Kasumi-1 (cell line): ENCODE results near the gene SLC4A1.

Source experiments
- DNase-seq, 2 experiments: peaks; one replicate each; lab custom pipeline; 2025; lab: John Stamatoyannopoulos, UW

SLC4A1 gene

DNA sequence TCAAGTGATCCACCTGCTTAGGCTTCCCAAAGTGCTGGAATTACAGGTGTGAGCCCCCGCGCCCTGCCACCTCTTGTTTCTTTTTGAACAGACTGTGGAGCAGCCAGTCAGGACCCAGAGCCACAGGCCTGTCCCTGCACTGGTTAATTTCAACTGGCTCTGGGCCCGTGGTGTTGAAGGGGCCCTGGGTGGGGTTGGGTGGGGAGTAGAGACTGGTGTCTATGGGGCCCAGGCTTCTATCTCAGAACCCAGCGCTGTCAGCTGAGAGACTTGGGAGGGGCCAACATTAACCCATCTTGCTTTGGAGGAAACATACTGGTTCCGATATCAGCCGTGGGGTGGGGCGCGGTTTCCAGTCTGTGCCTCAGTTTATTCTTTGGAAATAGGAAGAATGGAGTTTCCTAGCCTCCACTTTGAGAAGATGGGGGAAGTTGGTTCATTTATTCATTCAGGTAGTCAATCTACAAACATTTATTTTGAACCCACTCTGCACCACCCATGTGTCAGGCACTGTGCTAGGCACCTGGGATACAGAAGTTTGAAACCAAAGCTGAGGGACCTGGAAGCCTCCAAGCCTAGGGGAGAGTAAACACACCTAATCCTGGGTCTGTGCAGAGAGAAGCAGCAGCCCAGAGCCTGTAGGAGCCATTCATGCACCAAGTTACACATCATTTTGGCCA lies 15.5 kb upstream of the SLC4A1 start:
- no peak for DNase-seq

DNA sequence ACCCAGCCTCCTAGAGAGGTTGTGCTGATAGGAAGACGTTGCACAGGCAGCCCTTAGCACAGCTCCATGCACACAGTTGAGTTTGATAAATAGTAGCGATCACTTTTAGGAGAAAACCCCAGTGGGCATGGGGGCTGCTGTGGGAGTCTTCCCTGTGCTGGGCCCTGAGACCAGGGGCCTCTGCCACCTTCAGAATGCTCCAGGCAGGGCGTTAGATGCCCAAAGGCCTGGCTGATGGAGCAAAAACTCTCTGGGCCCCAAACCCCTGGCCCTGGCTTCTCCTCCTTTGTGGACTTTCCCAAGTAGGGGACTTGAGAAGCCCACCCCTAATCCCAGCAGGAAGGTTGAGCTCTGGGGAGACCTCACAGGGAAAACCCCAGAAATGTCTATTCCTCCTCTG lies 14.3 kb upstream of the SLC4A1 start:
- no peak for DNase-seq

DNA sequence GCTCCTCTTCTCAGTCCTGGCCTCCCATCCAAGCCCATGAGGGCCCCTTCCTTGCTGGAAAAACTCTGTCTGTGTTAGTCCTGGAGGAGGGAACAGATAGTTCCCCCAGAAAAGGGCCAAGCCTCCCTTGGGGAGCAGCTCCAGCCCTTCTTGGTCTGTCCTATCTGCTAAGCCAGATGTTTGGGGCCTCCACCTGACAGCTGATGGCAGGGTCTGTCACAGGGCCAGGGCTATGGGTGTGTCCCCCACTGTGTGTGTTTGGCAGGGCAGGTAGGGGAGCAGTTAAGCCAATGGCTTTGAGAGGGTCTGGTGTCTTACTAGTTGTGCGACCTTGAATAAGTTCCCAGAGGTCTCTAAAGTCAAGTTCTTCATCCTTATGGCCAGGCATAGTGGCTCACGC lies 13.6 kb upstream of the SLC4A1 start:
- DNase-seq = no peak

DNA sequence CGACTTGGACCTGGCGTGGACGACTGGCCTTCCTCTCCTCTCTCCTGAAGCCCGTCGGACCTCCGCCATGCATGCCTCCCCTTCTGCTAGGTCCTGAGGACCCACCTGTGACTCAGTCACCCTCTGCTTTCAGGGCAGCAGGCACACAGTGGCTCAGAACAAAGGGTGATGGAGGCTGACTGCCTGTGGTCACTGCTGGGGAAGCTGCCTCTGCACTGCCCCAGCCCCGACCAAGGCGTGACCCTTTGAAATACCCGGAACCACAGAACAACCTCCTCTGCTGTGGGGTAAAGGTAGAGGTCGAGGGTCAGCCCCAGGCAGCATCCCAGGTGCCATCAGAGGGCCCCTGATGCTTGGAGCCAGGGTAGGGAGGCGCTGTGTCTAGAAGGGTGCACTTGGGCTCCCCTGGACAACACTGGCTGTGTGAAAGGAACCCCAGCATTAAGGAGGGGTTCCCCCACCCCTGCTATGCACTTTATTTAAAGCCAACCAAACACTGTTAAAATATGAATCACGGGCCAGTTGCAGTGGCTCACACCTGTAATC lies 12.5 kb upstream of the SLC4A1 start:
- no peak for DNase-seq

DNA sequence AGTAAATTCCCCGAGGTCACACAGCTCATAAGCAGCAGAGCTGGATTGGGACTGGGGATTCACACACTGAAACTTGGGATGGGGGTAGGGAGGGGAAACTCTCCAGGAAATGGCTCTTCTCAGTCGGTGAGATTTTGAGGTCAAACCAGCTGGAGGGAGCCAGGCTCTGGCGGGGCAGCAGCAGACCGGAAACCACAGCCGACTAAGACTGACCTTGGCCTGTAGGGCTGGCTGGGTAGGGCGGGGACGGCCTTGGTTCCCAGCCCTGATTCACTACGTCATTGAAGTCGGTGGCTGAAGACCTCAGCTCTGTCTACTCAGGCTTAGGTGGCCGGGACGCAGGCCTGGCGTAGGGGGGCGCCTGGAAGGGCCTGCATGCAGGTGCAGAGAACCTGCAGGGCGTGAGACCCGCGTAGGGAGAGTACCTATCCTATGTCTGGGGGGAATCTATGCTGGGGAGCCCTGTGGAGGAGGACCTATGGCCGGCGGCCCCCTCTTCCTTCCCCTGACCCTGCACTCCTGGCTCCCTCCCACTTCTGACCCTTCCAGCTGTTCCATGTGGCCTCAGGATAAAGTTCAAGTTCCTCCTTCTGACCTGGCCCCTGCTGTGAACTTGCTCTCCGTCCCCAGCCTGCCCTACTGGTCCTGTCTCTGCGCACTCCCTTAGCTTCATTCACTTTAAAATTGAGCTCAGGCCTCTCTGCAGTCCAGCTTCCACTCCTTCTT lies 11.9 kb upstream of the SLC4A1 start:
- peak in 1 of 2 experiments; percentile 44 for DNase-seq

GRCh38 chr17:44279346-44279665 lies 11.4 kb upstream of the SLC4A1 start:
- DNase-seq = no peak

GRCh38 chr17:44277976-44278375 lies 10.0 kb upstream of the SLC4A1 start:
- no peak for DNase-seq

GRCh38 chr17:44273607-44274006 lies 5.7 kb upstream of the SLC4A1 start:
- DNase-seq = no peak

- DNase-seq = no peak
Measured at GRCh38 chr17:44272954-44273353, 5.0 kb upstream of the SLC4A1 start.

DNA sequence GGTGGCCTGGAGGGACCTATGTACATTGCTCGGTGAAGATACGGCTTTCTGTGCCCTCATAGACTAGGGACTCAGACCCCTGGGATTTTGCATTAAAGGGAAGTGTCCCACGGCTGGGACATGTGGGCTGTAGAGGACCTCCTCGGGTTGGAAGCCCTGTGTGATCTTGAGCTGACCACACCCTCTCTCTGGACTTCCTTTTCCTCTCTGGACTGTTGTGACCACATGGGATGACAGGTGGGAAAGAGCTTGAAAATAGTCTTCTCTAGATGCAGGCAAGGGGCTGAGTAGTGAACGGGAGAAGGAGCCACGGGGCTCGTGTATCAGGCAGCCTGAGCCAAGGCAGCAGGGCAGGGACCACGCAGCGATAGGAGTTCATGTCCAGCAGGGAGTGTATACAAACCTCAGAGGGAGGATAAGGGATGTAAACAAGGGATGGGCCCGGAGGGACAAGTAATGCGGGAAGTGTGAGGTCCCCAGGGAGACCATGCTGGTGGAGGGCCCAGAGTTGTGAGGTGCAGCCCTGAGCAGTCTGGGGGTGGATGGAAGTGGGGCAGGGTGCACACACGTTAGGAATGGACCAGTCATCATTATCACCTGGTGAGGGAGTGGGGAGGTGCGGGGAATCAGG lies 4.5 kb upstream of the SLC4A1 start:
- DNase-seq = no peak

- no peak for DNase-seq
Measured at GRCh38 chr17:44269535-44270240, 1.8 kb upstream of the SLC4A1 start.

GRCh38 chr17:44268709-44269534 lies 987 bp upstream of the SLC4A1 start:
- DNase-seq = no peak

DNA sequence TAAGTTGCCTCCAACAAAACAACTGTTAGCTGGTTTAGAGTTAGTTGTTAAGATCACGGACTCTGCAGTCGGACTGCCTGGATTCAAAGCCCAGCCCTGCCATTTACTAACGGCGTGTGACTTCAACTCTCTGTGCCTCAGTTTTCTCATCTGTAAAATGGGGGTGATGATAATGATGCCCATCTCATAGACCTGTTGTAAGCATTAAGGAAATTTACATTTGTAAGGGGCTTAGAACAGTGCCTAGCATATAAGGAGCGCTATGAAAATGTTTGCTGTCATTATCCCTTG lies 825 bp downstream of the SLC4A1 start:
- no peak for DNase-seq

- no peak for DNase-seq
Measured at GRCh38 chr17:44266402-44267164, 1.4 kb downstream of the SLC4A1 start.

- DNase-seq = no peak
Measured at GRCh38 chr17:44263345-44263902, 4.5 kb downstream of the SLC4A1 start.

DNA sequence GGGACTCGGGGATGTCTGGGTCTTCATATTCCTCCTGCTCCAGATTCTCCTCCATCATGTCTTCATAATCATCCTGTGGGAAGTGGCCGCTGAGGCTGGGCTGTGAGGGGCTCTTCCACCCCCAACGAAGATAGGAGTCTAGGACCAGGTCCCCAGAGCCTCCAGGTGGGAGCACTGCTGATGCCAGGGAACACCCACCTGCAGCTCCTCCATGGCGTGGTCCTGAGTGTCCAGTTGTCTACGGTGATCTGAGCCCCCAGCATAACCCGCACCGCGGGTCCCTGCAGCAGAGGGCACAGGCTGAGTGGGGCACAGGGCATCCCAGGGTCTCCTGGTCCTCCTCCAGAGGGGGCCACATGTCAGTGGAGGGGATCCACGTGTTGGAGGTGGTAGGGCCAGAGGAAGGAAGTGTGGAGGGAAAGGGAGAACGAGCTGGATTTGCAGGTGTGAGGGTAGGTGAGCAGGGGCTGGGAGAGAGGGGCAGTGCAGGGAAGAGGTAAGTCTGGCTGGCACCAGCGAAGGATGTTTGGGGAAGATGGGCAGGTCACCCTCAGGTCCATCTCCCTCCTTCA lies 5.2 kb downstream of the SLC4A1 start:
- DNase-seq = no peak

DNA sequence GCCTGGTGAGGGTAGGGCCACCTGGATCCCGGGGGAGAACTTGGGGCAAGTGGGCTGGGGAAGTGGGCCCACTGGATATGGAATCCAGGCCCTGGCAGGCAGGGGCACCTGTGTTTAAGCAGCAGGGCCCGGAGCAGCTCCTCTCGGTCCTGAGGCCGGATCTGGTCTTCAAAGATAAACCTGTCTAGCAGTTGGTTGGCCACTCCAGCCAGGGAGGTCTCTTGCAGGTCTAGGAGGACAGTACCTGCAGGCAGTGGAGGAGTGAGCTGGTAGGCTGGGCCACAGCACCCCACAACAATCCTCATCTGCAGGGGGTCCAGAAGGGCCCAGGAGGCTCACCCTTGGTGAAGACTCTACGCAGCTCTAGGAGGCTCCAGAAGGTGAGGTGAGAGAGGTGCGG lies 7.6 kb downstream of the SLC4A1 start:
- DNase-seq = no peak

DNA sequence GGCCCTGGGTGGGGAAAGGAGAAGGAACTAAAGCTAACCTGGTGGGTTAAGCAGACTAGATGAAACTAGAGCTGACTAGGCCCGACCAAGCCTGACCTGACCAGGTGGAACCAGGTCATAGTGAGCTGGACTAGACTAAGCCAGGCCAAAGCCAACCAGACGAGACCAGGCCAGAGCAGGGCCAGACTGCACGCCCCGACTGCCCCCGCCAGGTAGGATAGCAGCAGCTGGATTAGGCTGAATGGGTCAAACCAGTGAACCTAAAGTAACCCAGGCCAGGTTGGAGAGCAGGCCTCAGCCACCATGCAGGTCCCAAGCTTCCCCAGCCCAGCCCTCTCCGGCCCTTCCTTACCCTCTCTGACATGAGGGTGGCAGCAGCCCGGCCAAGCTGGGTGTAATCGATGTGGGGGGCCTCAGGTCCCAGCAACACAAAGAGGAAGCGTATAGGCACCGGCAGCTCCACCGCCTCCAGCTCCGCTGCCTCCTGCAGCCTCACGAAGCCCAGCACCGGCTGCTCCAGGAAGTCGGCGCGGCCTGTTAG lies 9.1 kb downstream of the SLC4A1 start:
- no peak for DNase-seq

DNA sequence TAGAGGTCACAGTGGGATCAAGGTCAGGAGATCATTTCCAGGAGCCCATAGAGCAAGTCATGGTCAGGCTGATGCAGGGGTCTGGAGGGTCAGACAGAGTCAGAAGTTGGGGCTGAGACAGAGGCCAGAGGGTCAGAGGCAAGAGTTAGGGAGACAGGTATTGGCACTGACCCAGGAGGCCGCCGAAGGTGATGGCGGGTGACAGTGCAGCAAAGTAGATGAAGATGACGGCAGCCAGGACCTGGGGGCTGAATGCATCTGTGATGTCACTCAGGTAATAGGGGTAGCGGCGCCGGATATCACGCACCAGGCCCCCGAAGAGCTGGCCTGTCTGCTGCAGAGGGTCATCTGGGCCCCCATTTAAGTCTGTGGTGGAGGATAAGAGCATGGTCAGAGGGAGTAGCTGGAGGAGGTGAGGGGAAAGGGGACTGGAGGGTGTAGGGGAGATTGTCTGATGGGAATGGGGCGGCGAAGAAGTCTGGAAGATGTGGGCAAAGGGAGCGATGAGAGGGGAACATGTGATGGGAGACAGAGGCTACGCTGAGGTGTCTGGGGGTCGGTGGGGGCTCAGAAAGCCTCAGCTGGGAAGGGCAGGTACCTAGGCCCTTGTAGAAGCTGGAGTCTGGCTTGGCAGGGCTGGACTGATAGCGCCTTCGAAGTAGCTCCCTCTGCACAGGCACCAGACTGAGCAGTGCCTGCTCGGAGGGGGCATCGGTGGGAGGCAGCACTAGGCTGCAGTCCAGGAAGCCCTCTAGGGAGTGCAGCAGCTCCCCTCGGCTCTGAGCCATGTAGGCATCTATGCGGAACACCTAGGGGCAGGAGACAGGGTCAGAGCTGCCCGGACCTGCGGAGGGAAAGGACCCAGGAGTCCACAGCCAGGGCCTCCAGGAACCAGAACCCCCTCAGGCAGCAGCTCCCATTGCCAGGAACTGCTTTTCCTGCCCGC lies 9.8 kb downstream of the SLC4A1 start:
- DNase-seq = no peak
